ENCODE data around the gene STYXL1.
A peak's percentile ranks its signal among the peaks of the same experiment; 100 is the strongest.
"Not testable (repeated sequence)": the region's sequence is repeated elsewhere in the genome, so short reads cannot be mapped to it uniquely, and the experiment has no call there.

Gene STYXL1

GRCh38 chr7:76065016-76065612 lies 17.3 kb upstream of the STYXL1 start:
- no peak for DNase-seq

GRCh38 chr7:76064208-76064970 lies 16.6 kb upstream of the STYXL1 start:
- DNase-seq = no peak

- DNase-seq = no peak
These were observed 15.7 kb upstream of the STYXL1 start for GRCh38 chr7:76063525-76063924.

GRCh38 chr7:76063114-76063513 lies 15.3 kb upstream of the STYXL1 start:
- no peak for DNase-seq

- no peak for DNase-seq
These were observed 14.5 kb upstream of the STYXL1 start for GRCh38 chr7:76062254-76062653.

- DNase-seq = no peak
These were observed 13.0 kb upstream of the STYXL1 start for GRCh38 chr7:76060842-76061241.

- DNase-seq = not testable (repeated sequence)
These were observed 10.9 kb upstream of the STYXL1 start for GRCh38 chr7:76058745-76059144.

GRCh38 chr7:76057813-76058145 lies 10.0 kb upstream of the STYXL1 start:
- DNase-seq = no peak

- no peak for DNase-seq
These were observed 9.5 kb upstream of the STYXL1 start for GRCh38 chr7:76057103-76057812.

- no peak for DNase-seq
These were observed 8.4 kb upstream of the STYXL1 start for GRCh38 chr7:76056241-76056640.

GRCh38 chr7:76054123-76055120 lies 6.6 kb upstream of the STYXL1 start:
- no peak for DNase-seq

GRCh38 chr7:76053461-76053860 lies 5.7 kb upstream of the STYXL1 start:
- DNase-seq = no peak

- not testable (repeated sequence) for DNase-seq
These were observed 4.9 kb upstream of the STYXL1 start for GRCh38 chr7:76052681-76053080.

GRCh38 chr7:76051840-76052239 lies 4.0 kb upstream of the STYXL1 start:
- DNase-seq = no peak

GRCh38 chr7:76050545-76050944 lies 2.7 kb upstream of the STYXL1 start:
- no peak for DNase-seq

- DNase-seq = no peak
These were observed 1.5 kb upstream of the STYXL1 start for GRCh38 chr7:76049295-76049694.

GRCh38 chr7:76048668-76048988 lies 828 bp upstream of the STYXL1 start:
- DNase-seq = peak; percentile 6

- no peak for DNase-seq
These were observed 442 bp downstream of the STYXL1 start for GRCh38 chr7:76047305-76047810.

- no peak for DNase-seq
These were observed 3.4 kb downstream of the STYXL1 start for GRCh38 chr7:76044375-76044865.

- no peak for DNase-seq
These were observed 7.7 kb downstream of the STYXL1 start for GRCh38 chr7:76040126-76040525.

GRCh38 chr7:76037310-76037709 lies 10.5 kb downstream of the STYXL1 start:
- DNase-seq = no peak

- DNase-seq = no peak
These were observed 15.8 kb downstream of the STYXL1 start for GRCh38 chr7:76031964-76032363.

- not testable (repeated sequence) for DNase-seq
These were observed 18.1 kb downstream of the STYXL1 start for GRCh38 chr7:76029682-76030081.

Data from activated effector memory CD4-positive, alpha-beta T cell treated with Interleukin-2 at 50 U/mL for 16 hours (primary cell).